ENCODE data around the gene CD19. TPM values are rescaled to one million over a fixed set of nuclear protein-coding genes. Genes with fewer than 3 reads are reported as not detected.

Gene CD19
- total and polyA plus RNA-seq, 10 of the 15 experiments (the other 5 are each of a cell fraction or from before 2014, with no cell fraction given): 1.2 to 125 (median 77.2) TPM

DNA sequence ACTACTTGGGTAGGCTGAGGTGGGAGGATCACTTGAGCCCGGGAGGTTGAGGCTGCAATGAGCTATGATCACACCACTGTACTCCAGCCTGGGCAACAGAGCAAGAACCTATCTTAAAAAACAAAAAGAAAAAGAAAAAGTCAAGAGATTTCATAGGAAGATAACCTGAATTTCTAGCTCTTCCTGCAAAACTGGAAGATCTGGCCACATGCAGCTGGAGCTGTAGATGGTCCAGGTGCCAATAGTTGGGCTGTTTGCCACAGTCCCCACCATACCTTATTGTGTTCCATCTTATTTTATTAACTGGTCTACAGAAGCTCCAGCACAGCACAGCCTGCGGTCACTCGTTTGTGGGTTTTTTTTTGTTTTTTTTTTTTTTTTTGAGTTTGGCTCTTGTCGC lies 38.5 kb upstream of the CD19 start:
- H3K36me3 ChIP-seq (ENCODE audit: control insufficient read depth in 2 of 2, insufficient read depth in 2 of 2, low read length in 1 of 2): no peaks in the 10 kb centered on the region
- no peak overlapping the region for H2AFZ ChIP-seq (ENCODE audit: control insufficient read depth, low read depth, low read length)
- ChIA-PET SMC1A (ENCODE audit: uncharacterized antibody, unreplicated experiment) (no interaction called here), CTCF (no interaction called here), RAD21 (ENCODE audit: unreplicated experiment) (no interaction called here), POLR2A (interaction anchor here (0.7 kb wide), 1 partner anchor 38 kb away, joined by 4 read pairs; no protein-coding TSS in a partner anchor)
- ATAC-seq (no peak), FAIRE-seq (no peak), DNase-seq (ENCODE audit: low read depth, low spot score) (no peak)
- H3K79me2 ChIP-seq (ENCODE audit: control insufficient read depth, insufficient read depth, low read length): no peaks in the 10 kb centered on the region
- in situ Hi-C loops (cut with MboI): no loop called here
- no peaks in the 10 kb centered on the region; the same call in 1 of the 2 replicates for H3K4me1 ChIP-seq (ENCODE audit: control insufficient read depth, insufficient read depth, low read length)
- no peaks in the 10 kb centered on the region for H3K9me3 ChIP-seq (replicated peaks; ENCODE audit: control insufficient read depth, insufficient read depth, low read length)
- H3K4me2 ChIP-seq (ENCODE audit: control insufficient read depth, insufficient read depth): no peak overlapping the region
- H3K4me3 ChIP-seq: no peak overlapping the region
- H3K9ac ChIP-seq (ENCODE audit: control insufficient read depth, insufficient read depth, low read length): no peak overlapping the region
- no peaks in the 10 kb centered on the region for H4K20me1 ChIP-seq (ENCODE audit: control insufficient read depth, insufficient read depth)
- H3K27ac ChIP-seq (ENCODE audit: control insufficient read depth, insufficient read depth): no peak overlapping the region
- WGBS (ENCODE audit: insufficient coverage, insufficient replicate concordance, low lambda C conversion rate, missing lambda C conversion rate): 100% methylated on average over 2 of the region's 4 CpGs
- no peaks in the 10 kb centered on the region for H3K27me3 ChIP-seq (replicated peaks in 1 of 2; ENCODE audit: control insufficient read depth in 2 of 2, insufficient read depth in 2 of 2, low read length in 1 of 2)
- no peak for TF ChIP-seq KAT2A (conservative IDR thresholded peaks at IDR 0.05; ENCODE audit: control insufficient read depth, low read depth, low read length)
- no peak for TF ChIP-seq MXI1 (IDR thresholded peaks at IDR 0.05; ENCODE audit: low read depth, low read length)
- no peak for TF ChIP-seq NFIC (IDR thresholded peaks at IDR 0.05; ENCODE audit: low read depth, low read length)
- TF ChIP-seq JUND (IDR thresholded peaks at IDR 0.05; ENCODE audit: low read depth, low read length): no peak
- no peak for TF ChIP-seq SRF (IDR thresholded peaks at IDR 0.05; ENCODE audit: low read depth in 2 of 2, low read length in 2 of 2)
- TF ChIP-seq MTA3 (IDR thresholded peaks at IDR 0.05; ENCODE audit: borderline replicate concordance, low read length): no peak
- TF ChIP-seq, protein P1, sequence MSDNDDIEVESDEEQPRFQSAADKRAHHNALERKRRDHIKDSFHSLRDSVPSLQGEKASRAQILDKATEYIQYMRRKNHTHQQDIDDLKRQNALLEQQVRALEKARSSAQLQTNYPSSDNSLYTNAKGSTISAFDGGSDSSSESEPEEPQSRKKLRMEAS (IDR thresholded peaks at IDR 0.05; ENCODE audit: low read depth, low read length): no peak
- TF ChIP-seq RELA (IDR thresholded peaks at IDR 0.05; ENCODE audit: borderline replicate concordance, partially characterized antibody): no peak
- TF ChIP-seq ZNF207 (IDR thresholded peaks at IDR 0.05; ENCODE audit: borderline replicate concordance): no peak
- TF ChIP-seq SMARCA5 (IDR thresholded peaks at IDR 0.05): no peak
- TF ChIP-seq SREBF2 (IDR thresholded peaks at IDR 0.05; ENCODE audit: low read length): no peak
- TF ChIP-seq SIN3A (IDR thresholded peaks at IDR 0.05; ENCODE audit: low read depth, low read length): no peak
- no peak for TF ChIP-seq ZSCAN29 (IDR thresholded peaks at IDR 0.05)
- TF ChIP-seq MTA2 (IDR thresholded peaks at IDR 0.05; ENCODE audit: low read depth): no peak
- TF ChIP-seq ZNF274 (IDR thresholded peaks at IDR 0.05; ENCODE audit: insufficient read depth, insufficient read length): no peak
- TF ChIP-seq CREB1 (IDR thresholded peaks at IDR 0.05; ENCODE audit: low read depth): no peak
- TF ChIP-seq PAX8 (IDR thresholded peaks at IDR 0.05): no peak
- TF ChIP-seq SMAD5 (IDR thresholded peaks at IDR 0.05; ENCODE audit: low read depth): no peak
- TF ChIP-seq EGR1 (IDR thresholded peaks at IDR 0.05; ENCODE audit: borderline replicate concordance in 1 of 2, low read depth in 2 of 2, low read length in 2 of 2): no peak
- TF ChIP-seq IKZF2 (IDR thresholded peaks at IDR 0.05): no peak
- no TSS peak for BruUV-seq (replicated peaks)
- intact Hi-C loops (cut with micrococcal nuclease; ENCODE audit: unreplicated experiment): no loop called here

All from GM12878 (cell line).